ENCODE results near the gene TAPT1. TPM values are rescaled to one million over a fixed set of nuclear protein-coding genes. Genes with fewer than 3 reads are reported as not detected.

Gene TAPT1
- total and polyA plus RNA-seq, 2 donors (not counting 3 experiments of a cell fraction or from before 2014, with no cell fraction given) = 6.9 to 17.5 TPM

DNA sequence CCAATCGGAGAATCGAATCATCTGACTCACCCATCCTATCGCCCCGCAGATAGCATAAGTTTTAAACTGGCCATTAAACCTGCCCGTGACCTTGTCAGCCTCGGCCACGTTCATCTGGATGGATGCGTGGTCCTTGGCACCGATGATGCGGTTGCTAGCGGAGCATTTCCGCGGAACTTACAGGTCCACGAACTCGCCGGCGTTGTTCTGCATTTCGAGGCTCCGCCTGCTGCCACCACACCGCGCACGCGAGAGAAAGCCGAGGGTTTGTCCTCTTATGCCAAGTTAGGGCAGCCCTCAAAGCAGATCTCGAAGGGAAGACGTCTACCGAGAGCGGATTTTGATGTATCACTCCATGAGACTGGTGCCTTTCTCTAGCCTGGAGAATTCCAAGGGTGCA lies 30.1 kb upstream of the TAPT1 start:
- POLR2A ChIA-PET = no interaction called here
- Histone ChIP-seq H3K4me3 (replicated peaks in 1 of 3; ENCODE audit: insufficient read depth in 1 of 3, low read depth in 1 of 3, low read length in 3 of 3) (no peak overlapping the region), H3K9me1 (replicated peaks; ENCODE audit: control insufficient read depth, extremely low read depth, insufficient read depth, low read length) (no peaks in the 10 kb centered on the region), H3K4me1 (ENCODE audit: control insufficient read depth, extremely low read depth, insufficient read depth, low read length) (no peaks in the 10 kb centered on the region), H3K4me2 (ENCODE audit: insufficient read depth, low read length) (no peak overlapping the region), H3K36me3 (ENCODE audit: control insufficient read depth in 2 of 2, extremely low read depth in 1 of 2, insufficient read depth in 2 of 2, low read length in 2 of 2) (no peaks in the 10 kb centered on the region), H3K79me2 (ENCODE audit: control insufficient read depth, insufficient read depth, low read length) (no peaks in the 10 kb centered on the region), H4K20me1 (replicated peaks; ENCODE audit: control insufficient read depth, extremely low read depth, insufficient read depth, low read length) (no peaks in the 10 kb centered on the region), H3K9ac (replicated peaks; ENCODE audit: extremely low read depth, insufficient read depth, low read length) (no peak overlapping the region), H3K27me3 (ENCODE audit: control insufficient read depth in 2 of 2, insufficient read depth in 2 of 2, low read length in 2 of 2) (no peaks in the 10 kb centered on the region), H2AFZ (ENCODE audit: low read depth, low read length) (no peak overlapping the region), H3K9me3 (replicated peaks; ENCODE audit: control insufficient read depth, insufficient read depth, low read length) (no peaks in the 10 kb centered on the region), H3K27ac (ENCODE audit: insufficient read depth, low read depth, low read length) (no peak overlapping the region)
- FAIRE-seq (no peak), DNase-seq (ENCODE audit: low read depth, low spot score) (no peak)
- BruUV-seq (replicated peaks) = no TSS peak
- CTCF ChIA-PET = no interaction called here
- TF ChIP-seq FOS (IDR thresholded peaks at IDR 0.05; ENCODE audit: borderline replicate concordance, insufficient read depth, low read length) (no peak), MAX (IDR thresholded peaks at IDR 0.05; ENCODE audit: insufficient read depth, insufficient read length) (no peak), POLR2A (IDR thresholded peaks at IDR 0.05; ENCODE audit: low read depth, low read length) (no peak), MYC (IDR thresholded peaks at IDR 0.05; ENCODE audit: low read depth, low read length) (no peak), JUN (IDR thresholded peaks at IDR 0.05; ENCODE audit: borderline replicate concordance, insufficient read depth, insufficient read length, low read depth) (no peak), GATA2 (IDR thresholded peaks at IDR 0.05; ENCODE audit: insufficient read depth, insufficient read length, low read depth, low read length) (no peak), EZH2 (IDR thresholded peaks at IDR 0.05; ENCODE audit: borderline replicate concordance, low read depth, low read length, severe bottlenecking) (no peak), POLR2AphosphoS5 (IDR thresholded peaks at IDR 0.05; ENCODE audit: insufficient read depth, low read depth, low read length) (no peak)
- TF ChIP-seq, protein P1, sequence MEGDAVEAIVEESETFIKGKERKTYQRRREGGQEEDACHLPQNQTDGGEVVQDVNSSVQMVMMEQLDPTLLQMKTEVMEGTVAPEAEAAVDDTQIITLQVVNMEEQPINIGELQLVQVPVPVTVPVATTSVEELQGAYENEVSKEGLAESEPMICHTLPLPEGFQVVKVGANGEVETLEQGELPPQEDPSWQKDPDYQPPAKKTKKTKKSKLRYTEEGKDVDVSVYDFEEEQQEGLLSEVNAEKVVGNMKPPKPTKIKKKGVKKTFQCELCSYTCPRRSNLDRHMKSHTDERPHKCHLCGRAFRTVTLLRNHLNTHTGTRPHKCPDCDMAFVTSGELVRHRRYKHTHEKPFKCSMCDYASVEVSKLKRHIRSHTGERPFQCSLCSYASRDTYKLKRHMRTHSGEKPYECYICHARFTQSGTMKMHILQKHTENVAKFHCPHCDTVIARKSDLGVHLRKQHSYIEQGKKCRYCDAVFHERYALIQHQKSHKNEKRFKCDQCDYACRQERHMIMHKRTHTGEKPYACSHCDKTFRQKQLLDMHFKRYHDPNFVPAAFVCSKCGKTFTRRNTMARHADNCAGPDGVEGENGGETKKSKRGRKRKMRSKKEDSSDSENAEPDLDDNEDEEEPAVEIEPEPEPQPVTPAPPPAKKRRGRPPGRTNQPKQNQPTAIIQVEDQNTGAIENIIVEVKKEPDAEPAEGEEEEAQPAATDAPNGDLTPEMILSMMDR (IDR thresholded peaks at IDR 0.05; ENCODE audit: extremely low read depth in 1 of 2, insufficient read depth in 1 of 2, low read depth in 1 of 2, low read length in 2 of 2) = no peak
- intact Hi-C loops (cut with micrococcal nuclease) (no loop called here), dilution Hi-C loops (cut with MboI; ENCODE audit: extremely low pct_ligation_motif_present, low sequenced_read_pairs) (no loop called here)
